Measurements from ENCODE around the gene HOATZ.

HOATZ gene

DNA sequence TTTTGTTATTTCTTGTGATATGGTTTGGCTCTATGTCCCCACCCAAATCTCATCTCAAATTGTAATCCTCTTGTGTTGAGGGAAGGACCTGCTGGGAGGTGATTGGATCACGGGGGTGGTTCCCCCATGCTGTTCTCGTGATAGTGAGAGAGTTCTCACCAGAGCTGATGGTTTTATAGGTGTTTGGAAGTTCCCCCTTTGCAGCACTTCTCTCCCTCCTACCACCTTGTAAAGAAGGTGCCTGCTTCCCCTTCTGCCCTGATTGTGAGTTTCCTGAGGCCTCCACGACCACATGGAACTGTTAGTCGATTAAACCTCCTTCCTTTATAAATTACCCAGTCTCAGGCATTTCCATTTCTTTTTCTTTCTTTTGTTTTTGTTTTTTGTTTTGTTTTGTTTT is 63.2 kb downstream of the HOATZ start:
- DNase-seq (ENCODE audit: low read depth, low spot score), result no peak

DNA sequence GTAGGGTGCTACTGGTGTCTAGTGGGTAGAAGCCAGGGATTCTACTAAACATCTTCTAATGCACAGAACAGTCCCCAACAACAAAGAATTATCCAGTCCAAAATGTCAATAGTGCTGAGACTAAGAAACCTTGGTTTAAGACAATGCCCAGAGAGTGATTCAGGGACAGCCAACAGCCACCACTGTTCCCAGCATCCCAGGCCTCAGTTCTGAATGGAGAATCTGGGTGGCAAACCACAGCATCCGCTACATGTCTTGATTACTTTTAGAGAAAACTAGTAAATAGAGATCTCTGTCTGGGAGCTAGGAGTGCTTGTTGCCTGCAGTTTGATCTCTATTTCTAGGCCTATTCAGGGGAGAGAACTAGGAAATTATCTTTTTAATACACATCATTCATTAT is 66.8 kb downstream of the HOATZ start:
- no peak for DNase-seq (ENCODE audit: low read depth, low spot score)

DNA sequence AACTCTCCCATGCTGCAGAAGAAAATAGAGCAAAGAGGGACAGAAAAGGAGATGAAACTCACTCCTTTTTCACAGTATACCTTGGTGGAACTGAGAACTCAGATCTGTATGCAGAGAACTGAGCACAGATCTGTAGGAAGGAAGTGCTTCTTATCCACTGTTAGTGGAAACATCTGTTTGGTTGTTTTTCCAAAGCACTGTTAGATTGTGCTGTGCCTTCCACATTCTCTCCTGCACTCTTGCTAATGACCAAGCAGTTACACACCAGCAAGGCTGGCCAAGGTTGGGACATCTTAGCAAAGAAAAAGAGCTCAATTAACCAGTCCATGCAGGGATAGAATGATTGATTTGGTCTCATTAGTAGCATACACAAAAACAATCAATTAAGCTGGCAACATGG is 67.6 kb downstream of the HOATZ start:
- DNase-seq (ENCODE audit: low read depth, low spot score), result no peak

DNA sequence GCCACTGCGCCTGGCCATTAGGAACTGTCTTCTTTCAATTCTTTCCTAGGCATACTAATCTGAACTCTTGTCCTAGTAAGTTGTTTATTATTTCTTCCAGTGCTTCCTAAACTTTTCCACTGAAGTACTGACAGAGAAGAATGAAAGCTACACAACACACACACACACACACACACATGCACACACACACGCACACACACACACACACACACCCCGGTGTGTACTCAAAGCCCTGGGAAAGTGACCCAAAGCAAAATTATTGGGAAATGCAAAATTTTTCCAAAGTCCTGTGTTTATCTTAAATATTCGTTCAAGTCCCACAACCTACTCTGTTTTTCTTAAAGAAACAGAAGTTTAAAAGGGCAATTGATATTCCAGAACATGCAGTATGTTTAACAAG is 68.3 kb downstream of the HOATZ start:
- no peak for DNase-seq (ENCODE audit: low read depth, low spot score)

DNA sequence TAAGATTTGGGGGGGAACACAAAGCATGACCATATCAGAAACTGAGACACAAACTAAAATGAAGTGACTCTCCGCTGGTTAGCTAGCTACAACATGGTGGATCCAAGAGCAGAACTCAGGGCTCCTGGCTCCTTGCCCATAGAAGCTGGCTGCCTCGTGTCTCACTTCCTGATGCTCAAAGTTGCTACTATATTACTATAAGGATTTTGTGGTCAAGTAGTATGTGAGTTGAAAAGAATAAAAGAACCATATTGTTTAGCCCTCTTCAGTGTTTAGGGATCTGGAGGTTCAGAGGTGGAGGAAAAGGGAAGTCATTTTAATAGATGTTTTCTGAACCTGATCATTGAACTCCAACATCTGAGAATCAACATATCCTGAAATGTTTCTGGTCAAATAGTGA is 70.8 kb downstream of the HOATZ start:
- DNase-seq (ENCODE audit: low read depth, low spot score), result no peak

DNA sequence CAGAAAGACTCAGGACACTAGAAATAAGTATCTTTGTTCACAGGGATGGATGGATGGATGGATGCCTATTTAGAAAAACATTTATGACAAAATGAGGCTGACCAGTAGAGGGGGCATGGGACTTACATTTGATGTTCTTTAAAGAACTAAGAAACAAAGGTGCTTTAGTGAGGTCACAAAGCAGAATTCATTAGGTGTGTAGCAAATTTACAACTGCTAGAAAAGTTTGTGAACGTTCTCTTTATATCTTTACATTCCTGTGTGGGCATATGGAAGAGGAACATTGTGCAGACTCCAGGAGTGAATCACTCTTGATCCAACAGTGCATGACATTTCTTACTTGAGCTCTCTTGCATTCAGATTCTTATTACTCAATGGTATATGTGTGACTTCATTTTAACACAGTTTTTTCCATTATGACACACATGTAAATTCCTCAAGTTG is 71.8 kb downstream of the HOATZ start:
- DNase-seq (ENCODE audit: low read depth, low spot score), result no peak

Measured in smooth muscle cell of the brain vasculature (primary cell).